Liver (tissue), 3 donors: ENCODE data around the gene MCM10.
"Not testable (repeated sequence)": the region's sequence is repeated elsewhere in the genome, so short reads cannot be mapped to it uniquely, and the experiment has no call there.

Experiments
- EGR1 ChIP-seq, 2 donors: IDR thresholded peaks; 2 replicates each; pipeline ENCODE4 v1.6.1; 2016 to 2018; ENCODE audit warnings: antibody characterized with exemption in 2 of 2, low read depth in 2 of 2
- GABPA ChIP-seq, 2 donors: IDR thresholded peaks in 1 of 2; conservative IDR thresholded peaks in 1 of 2; 2 replicates each; pipeline ENCODE4 v1.6.1; 2016; ENCODE audit warnings: antibody characterized with exemption in 2 of 2, mild to moderate bottlenecking in 1 of 2, moderate library complexity in 1 of 2
- RAD21 ChIP-seq, 2 donors: IDR thresholded peaks; 2 replicates each; pipeline ENCODE4 v1.6.1; 2016; ENCODE audit warnings: antibody characterized with exemption in 2 of 2, mild to moderate bottlenecking in 2 of 2
- TAF1 ChIP-seq: conservative IDR thresholded peaks from 2 replicates; pipeline ENCODE4 v1.6.1; 2016; ENCODE audit warnings: antibody characterized with exemption, mild to moderate bottlenecking
- YY1 ChIP-seq: IDR thresholded peaks from 2 replicates; pipeline ENCODE4 v1.6.1; 2016; ENCODE audit warnings: antibody characterized with exemption, mild to moderate bottlenecking
- TF ChIP-seq, protein P1 (sequence below): IDR thresholded peaks from 2 replicates; pipeline ENCODE4 v1.6.1; 2016; ENCODE audit warnings: antibody characterized with exemption, mild to moderate bottlenecking
- TF ChIP-seq, protein P2 (sequence below): fragments of 150-350 bp; IDR thresholded peaks from 2 replicates; pipeline ENCODE4 v1.5.1; 2017; ENCODE audit warnings: improper control_type of control experiment, low read depth, low read length; ENCODE audit not compliant: missing input control
- donor health status: healthy.
- donor health status: healthy.

GRCh38 chr10:13234736-13235135 is 73.4 kb downstream of the MCM10 start:
- TF ChIP-seq YY1; EGR1 (IDR thresholded peaks at IDR 0.05; ENCODE audit: low read depth in 2 of 2); TAF1; RAD21 (IDR thresholded peaks at IDR 0.05); GABPA (IDR thresholded peaks at IDR 0.05 in 1 of 2, conservative IDR thresholded peaks at IDR 0.05 in 1 of 2): not testable (repeated sequence)
- TF ChIP-seq, protein P1, sequence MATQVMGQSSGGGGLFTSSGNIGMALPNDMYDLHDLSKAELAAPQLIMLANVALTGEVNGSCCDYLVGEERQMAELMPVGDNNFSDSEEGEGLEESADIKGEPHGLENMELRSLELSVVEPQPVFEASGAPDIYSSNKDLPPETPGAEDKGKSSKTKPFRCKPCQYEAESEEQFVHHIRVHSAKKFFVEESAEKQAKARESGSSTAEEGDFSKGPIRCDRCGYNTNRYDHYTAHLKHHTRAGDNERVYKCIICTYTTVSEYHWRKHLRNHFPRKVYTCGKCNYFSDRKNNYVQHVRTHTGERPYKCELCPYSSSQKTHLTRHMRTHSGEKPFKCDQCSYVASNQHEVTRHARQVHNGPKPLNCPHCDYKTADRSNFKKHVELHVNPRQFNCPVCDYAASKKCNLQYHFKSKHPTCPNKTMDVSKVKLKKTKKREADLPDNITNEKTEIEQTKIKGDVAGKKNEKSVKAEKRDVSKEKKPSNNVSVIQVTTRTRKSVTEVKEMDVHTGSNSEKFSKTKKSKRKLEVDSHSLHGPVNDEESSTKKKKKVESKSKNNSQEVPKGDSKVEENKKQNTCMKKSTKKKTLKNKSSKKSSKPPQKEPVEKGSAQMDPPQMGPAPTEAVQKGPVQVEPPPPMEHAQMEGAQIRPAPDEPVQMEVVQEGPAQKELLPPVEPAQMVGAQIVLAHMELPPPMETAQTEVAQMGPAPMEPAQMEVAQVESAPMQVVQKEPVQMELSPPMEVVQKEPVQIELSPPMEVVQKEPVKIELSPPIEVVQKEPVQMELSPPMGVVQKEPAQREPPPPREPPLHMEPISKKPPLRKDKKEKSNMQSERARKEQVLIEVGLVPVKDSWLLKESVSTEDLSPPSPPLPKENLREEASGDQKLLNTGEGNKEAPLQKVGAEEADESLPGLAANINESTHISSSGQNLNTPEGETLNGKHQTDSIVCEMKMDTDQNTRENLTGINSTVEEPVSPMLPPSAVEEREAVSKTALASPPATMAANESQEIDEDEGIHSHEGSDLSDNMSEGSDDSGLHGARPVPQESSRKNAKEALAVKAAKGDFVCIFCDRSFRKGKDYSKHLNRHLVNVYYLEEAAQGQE, result not testable (repeated sequence)
- TF ChIP-seq, protein P2, sequence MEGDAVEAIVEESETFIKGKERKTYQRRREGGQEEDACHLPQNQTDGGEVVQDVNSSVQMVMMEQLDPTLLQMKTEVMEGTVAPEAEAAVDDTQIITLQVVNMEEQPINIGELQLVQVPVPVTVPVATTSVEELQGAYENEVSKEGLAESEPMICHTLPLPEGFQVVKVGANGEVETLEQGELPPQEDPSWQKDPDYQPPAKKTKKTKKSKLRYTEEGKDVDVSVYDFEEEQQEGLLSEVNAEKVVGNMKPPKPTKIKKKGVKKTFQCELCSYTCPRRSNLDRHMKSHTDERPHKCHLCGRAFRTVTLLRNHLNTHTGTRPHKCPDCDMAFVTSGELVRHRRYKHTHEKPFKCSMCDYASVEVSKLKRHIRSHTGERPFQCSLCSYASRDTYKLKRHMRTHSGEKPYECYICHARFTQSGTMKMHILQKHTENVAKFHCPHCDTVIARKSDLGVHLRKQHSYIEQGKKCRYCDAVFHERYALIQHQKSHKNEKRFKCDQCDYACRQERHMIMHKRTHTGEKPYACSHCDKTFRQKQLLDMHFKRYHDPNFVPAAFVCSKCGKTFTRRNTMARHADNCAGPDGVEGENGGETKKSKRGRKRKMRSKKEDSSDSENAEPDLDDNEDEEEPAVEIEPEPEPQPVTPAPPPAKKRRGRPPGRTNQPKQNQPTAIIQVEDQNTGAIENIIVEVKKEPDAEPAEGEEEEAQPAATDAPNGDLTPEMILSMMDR, result not testable (repeated sequence)
